ENCODE results near the gene TCP11L2. TPM values are rescaled to one million over a fixed set of nuclear protein-coding genes. Genes with fewer than 3 reads are reported as not detected.

TCP11L2 gene
- polyA plus RNA-seq, 1 donor from 2014 or later: 16.6 TPM

GRCh38 chr12:106255493-106255892, 47.0 kb upstream of the TCP11L2 start:
- Histone ChIP-seq H3K9ac (ENCODE audit: low read length) (no peak overlapping the region), H3K27me3 (ENCODE audit: insufficient read depth, low read depth, low read length) (no peaks in the 10 kb centered on the region), H3K79me2 (replicated peaks; ENCODE audit: insufficient read depth, low read length) (no peaks in the 10 kb centered on the region), H3K4me3 (ENCODE audit: low read length) (no peak overlapping the region), H3K4me2 (ENCODE audit: low read length) (no peak overlapping the region), H3F3A (ENCODE audit: insufficient read depth, low read length, poor library complexity, severe bottlenecking) (no peaks in the 10 kb centered on the region), H2AFZ (ENCODE audit: low read depth, low read length) (no peak overlapping the region), H3K9me2 (ENCODE audit: insufficient read depth, low read length) (no peaks in the 10 kb centered on the region), H3K27ac (ENCODE audit: low read length) (no peak overlapping the region), H3K36me3 (ENCODE audit: insufficient read depth, low read length) (no peaks in the 10 kb centered on the region), H4K20me1 (ENCODE audit: insufficient read depth) (no peaks in the 10 kb centered on the region), H3K9me3 (ENCODE audit: low read length) (no peaks in the 10 kb centered on the region)
- TF ChIP-seq EP300 (conservative IDR thresholded peaks at IDR 0.05; ENCODE audit: poor library complexity, severe bottlenecking): no peak
- TF ChIP-seq SMC3 (conservative IDR thresholded peaks at IDR 0.05; ENCODE audit: poor library complexity): no peak
- no peak for TF ChIP-seq EZH2 (IDR thresholded peaks at IDR 0.05; ENCODE audit: borderline replicate concordance, insufficient read depth, low read length, poor library complexity, severe bottlenecking)
- no peak for TF ChIP-seq CTCF (IDR thresholded peaks at IDR 0.05; ENCODE audit: poor library complexity, severe bottlenecking)
- TF ChIP-seq RAD21 (conservative IDR thresholded peaks at IDR 0.05): no peak
- no peak for TF ChIP-seq MXI1 (conservative IDR thresholded peaks at IDR 0.05; ENCODE audit: poor library complexity, severe bottlenecking)
- TF ChIP-seq TAF1 (IDR thresholded peaks at IDR 0.05; ENCODE audit: low read depth): no peak
- TF ChIP-seq POLR2AphosphoS5 (IDR thresholded peaks at IDR 0.05): no peak
- TF ChIP-seq REST (IDR thresholded peaks at IDR 0.05; ENCODE audit: borderline replicate concordance): no peak

DNA sequence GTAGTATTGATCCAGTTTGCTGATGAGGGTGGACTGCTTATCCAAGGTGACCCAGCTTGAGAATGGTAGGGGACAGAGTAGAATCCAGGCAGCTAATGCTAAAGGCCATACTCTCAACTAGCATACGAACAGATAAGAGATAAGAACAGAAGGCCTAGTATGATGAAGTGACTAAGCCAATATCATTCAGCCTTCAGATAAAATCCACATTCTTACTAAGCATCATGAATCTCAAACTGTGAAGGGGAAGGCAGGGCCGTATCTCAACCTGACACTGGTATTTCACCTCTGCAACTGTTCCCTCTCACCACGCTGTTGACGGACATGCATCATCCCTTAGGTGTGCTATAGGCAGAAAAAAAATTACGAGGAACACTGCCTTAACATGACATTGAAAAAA, 46.6 kb upstream of the TCP11L2 start:
- H3K4me2 ChIP-seq (ENCODE audit: low read length): no peak overlapping the region
- H3K4me3 ChIP-seq (ENCODE audit: low read length): no peak overlapping the region
- H3K9me3 ChIP-seq (ENCODE audit: low read length): no peaks in the 10 kb centered on the region
- H2AFZ ChIP-seq (ENCODE audit: low read depth, low read length): no peak overlapping the region
- no peaks in the 10 kb centered on the region for H3K79me2 ChIP-seq (replicated peaks; ENCODE audit: insufficient read depth, low read length)
- TF ChIP-seq SMC3 (conservative IDR thresholded peaks at IDR 0.05; ENCODE audit: poor library complexity): no peak
- TF ChIP-seq POLR2AphosphoS5 (IDR thresholded peaks at IDR 0.05): no peak
- TF ChIP-seq EP300 (conservative IDR thresholded peaks at IDR 0.05; ENCODE audit: poor library complexity, severe bottlenecking): no peak
- TF ChIP-seq TAF1 (IDR thresholded peaks at IDR 0.05; ENCODE audit: low read depth): no peak
- TF ChIP-seq MXI1 (conservative IDR thresholded peaks at IDR 0.05; ENCODE audit: poor library complexity, severe bottlenecking): no peak
- no peak for TF ChIP-seq REST (IDR thresholded peaks at IDR 0.05; ENCODE audit: borderline replicate concordance)
- TF ChIP-seq CTCF (IDR thresholded peaks at IDR 0.05; ENCODE audit: poor library complexity, severe bottlenecking): no peak
- TF ChIP-seq EZH2 (IDR thresholded peaks at IDR 0.05; ENCODE audit: borderline replicate concordance, insufficient read depth, low read length, poor library complexity, severe bottlenecking): no peak
- no peak for TF ChIP-seq RAD21 (conservative IDR thresholded peaks at IDR 0.05)
- H3K27ac ChIP-seq (ENCODE audit: low read length): no peak overlapping the region
- H4K20me1 ChIP-seq (ENCODE audit: insufficient read depth): no peaks in the 10 kb centered on the region
- H3K27me3 ChIP-seq (ENCODE audit: insufficient read depth, low read depth, low read length): no peaks in the 10 kb centered on the region
- no peaks in the 10 kb centered on the region for H3K9me2 ChIP-seq (ENCODE audit: insufficient read depth, low read length)
- no peaks in the 10 kb centered on the region for H3K36me3 ChIP-seq (ENCODE audit: insufficient read depth, low read length)
- no peak overlapping the region for H3K9ac ChIP-seq (ENCODE audit: low read length)
- no peaks in the 10 kb centered on the region for H3F3A ChIP-seq (ENCODE audit: insufficient read depth, low read length, poor library complexity, severe bottlenecking)

Data from neural cell (in vitro differentiated cells).